HG02970 (cell line): ENCODE results near the gene ANTXRL.
"Not testable (repeated sequence)": the region's sequence is repeated elsewhere in the genome, so short reads cannot be mapped to it uniquely, and the experiment has no call there.

ENCODE experiments used
- ATAC-seq: cut with Tn5 transposase; IDR thresholded peaks from one replicate; pipeline ENCODE4 v1.9.1; 2021; ENCODE audit warnings: mild to moderate bottlenecking, moderate library complexity, moderate number of reproducible peaks; ENCODE audit not compliant: unreplicated experiment, low FRiP score

Gene ANTXRL

GRCh38 chr10:46323176-46323575 is 36.4 kb downstream of the ANTXRL start:
- ATAC-seq: no peak

- no peak for ATAC-seq
Observed at GRCh38 chr10:46325021-46325420, 38.2 kb downstream of the ANTXRL start.

GRCh38 chr10:46326066-46326465 is 39.3 kb downstream of the ANTXRL start:
- ATAC-seq: no peak

GRCh38 chr10:46326971-46327370 is 40.2 kb downstream of the ANTXRL start:
- ATAC-seq: no peak

GRCh38 chr10:46327685-46328084 is 40.9 kb downstream of the ANTXRL start:
- no peak for ATAC-seq

- no peak for ATAC-seq
Observed at GRCh38 chr10:46328853-46329689, 42.3 kb downstream of the ANTXRL start.

GRCh38 chr10:46329690-46330016 is 42.9 kb downstream of the ANTXRL start:
- no peak for ATAC-seq

GRCh38 chr10:46330894-46331293 is 44.1 kb downstream of the ANTXRL start:
- ATAC-seq: no peak

- ATAC-seq: not testable (repeated sequence)
Observed at GRCh38 chr10:46365484-46365883, 78.7 kb downstream of the ANTXRL start.

- not testable (repeated sequence) for ATAC-seq
Observed at GRCh38 chr10:46367209-46367608, 80.4 kb downstream of the ANTXRL start.

- ATAC-seq: not testable (repeated sequence)
Observed at GRCh38 chr10:46367666-46368240, 81.0 kb downstream of the ANTXRL start.

- ATAC-seq: not testable (repeated sequence)
Observed at GRCh38 chr10:46368956-46369355, 82.2 kb downstream of the ANTXRL start.

- not testable (repeated sequence) for ATAC-seq
Observed at GRCh38 chr10:46374410-46374809, 87.6 kb downstream of the ANTXRL start.

GRCh38 chr10:46375406-46375805 is 88.6 kb downstream of the ANTXRL start, which contains the start of gene ANXA8L1:
Gene ANXA8L1, plus strand, starts transcription at chr10:46375776. Its CDS starts 76 bp downstream, at chr10:46375852.
- not testable (repeated sequence) for ATAC-seq

GRCh38 chr10:46377022-46377421 is 90.2 kb downstream of the ANTXRL start:
- not testable (repeated sequence) for ATAC-seq

GRCh38 chr10:46377651-46378050 is 90.9 kb downstream of the ANTXRL start:
- not testable (repeated sequence) for ATAC-seq

GRCh38 chr10:46378108-46378507 is 91.3 kb downstream of the ANTXRL start:
- ATAC-seq: not testable (repeated sequence)

- not testable (repeated sequence) for ATAC-seq
Observed at GRCh38 chr10:46379233-46379848, 92.5 kb downstream of the ANTXRL start.
